Gastrocnemius medialis (tissue), 4 donors: ENCODE results near the gene PLPP7. TPM values are rescaled to one million over a fixed set of nuclear protein-coding genes. Genes with fewer than 3 reads are reported as not detected.

Experiments used
- ATAC-seq, 2 donors: fragments of 150-250 bp; one replicate each; pipeline ENCODE4 v1.9.1; 2016
- DNase-seq, 2 donors: peaks; one replicate each; pipeline ENCODE4 v3.0.0-alpha.2; 2019
- H3K27ac ChIP-seq, 4 donors: fragments of 200-600 bp; sonication (generic); 1 replicate in 1 of 4; 2 replicates in 3 of 4; pipeline ENCODE4 v1.5.1; 2016 to 2018; ENCODE audit warnings: mild to moderate bottlenecking in 2 of 4, moderate library complexity in 1 of 4
- H3K27me3 ChIP-seq, 3 donors: fragments of 200-600 bp; sonication (generic) in 2 of 3; 1 replicate in 1 of 3; 2 replicates in 2 of 3; pipeline versions ENCODE4 v1.5.1 to v1.6.0; 2016 to 2019; ENCODE audit warnings: mild to moderate bottlenecking in 1 of 3, moderate library complexity in 1 of 3
- H3K36me3 ChIP-seq, 2 donors: fragments of 200-600 bp; sonication (generic) in 1 of 2; one replicate each; pipeline ENCODE4 v1.5.1; 2017 to 2018
- H3K4me1 ChIP-seq, 2 donors: fragments of 200-600 bp; sonication (generic) in 1 of 2; one replicate each; pipeline ENCODE4 v1.5.1; 2016 to 2017; ENCODE audit warnings: mild to moderate bottlenecking in 2 of 2
- H3K4me3 ChIP-seq, 4 donors: fragments of 200-600 bp; sonication (generic) in 3 of 4; 1 replicate in 1 of 4; 2 replicates in 3 of 4; pipeline ENCODE4 v1.5.1; 2016 to 2019; ENCODE audit warnings: mild to moderate bottlenecking in 2 of 4
- H3K9me3 ChIP-seq, 3 donors: fragments of 200-600 bp; sonication (generic) in 2 of 3; 1 replicate in 1 of 3; 2 replicates in 2 of 3; pipeline ENCODE4 v1.5.1; 2016 to 2019
- CTCF ChIP-seq, 5 experiments: fragments of 450-650 bp in 3 of 5; fragments of 200-600 bp in 2 of 5; sonication (generic) in 2 of 5; IDR thresholded peaks in 4 of 5; conservative IDR thresholded peaks in 1 of 5; 1 replicate in 4 of 5; 2 replicates in 1 of 5; pipeline ENCODE4 v1.5.1; 2016 to 2019; ENCODE audit warnings: antibody characterized with exemption in 5 of 5, mild to moderate bottlenecking in 3 of 5, moderate library complexity in 3 of 5
- POLR2A ChIP-seq, 2 donors: fragments of 450-650 bp; IDR thresholded peaks; one replicate each; pipeline ENCODE4 v1.6.1; 2017; ENCODE audit warnings: antibody characterized with exemption in 2 of 2, mild to moderate bottlenecking in 2 of 2, moderate library complexity in 2 of 2
- in situ Hi-C, 4 donors: fragments of 200-750 bp; cut with MboI; loops; one replicate each; pipeline versions ENCODE4 v1.15.0 to v1.8.0; 2017; ENCODE audit warnings: low sequenced_read_pairs in 4 of 4
- intact Hi-C: fragments of 100-400 bp; cut with DNase I; formaldehyde crosslinking; loops from one replicate; pipeline ENCODE4 v1.15.1; 2023; ENCODE audit warnings: low total_unique reads
- total RNA-seq, 4 donors: library from RNA; depleted of rRNA; stranded (reverse); fragments of >200 nt; gene quantifications; one replicate each; pipeline versions ENCODE4 v1.1.0 to v1.2.3, GENCODE V29; 2016

PLPP7 gene
- total RNA-seq, 4 donors from 2014 or later, result 110 to 395 (median 184) TPM

- H3K9me3 ChIP-seq, result no peaks in the 10 kb centered on the region
- ATAC-seq (peak; percentile 79 to 85), DNase-seq (peak; percentile 83 to 86)
- in situ Hi-C loops, result no loop called here
- no peaks in the 10 kb centered on the region for H3K36me3 ChIP-seq
- H3K27ac ChIP-seq, result peak overlapping the region; percentile 85 to 95 (median 90)
- H3K4me3 ChIP-seq, result no peak overlapping the region
- peaks cover 27 to 38% of the 10 kb centered on the region in 2 donors for H3K4me1 ChIP-seq
- no peaks in the 10 kb centered on the region for H3K27me3 ChIP-seq
- intact Hi-C loops, result no loop called here
- TF ChIP-seq CTCF (IDR thresholded peaks at IDR 0.05 in 4 of 5, conservative IDR thresholded peaks at IDR 0.05 in 1 of 5) (no peak), POLR2A (IDR thresholded peaks at IDR 0.05) (peak; percentile 39 to 54)
Observed at GRCh38 chr9:131253891-131254491, 35.5 kb upstream of the PLPP7 start.

- Histone ChIP-seq H3K4me3 (no peak overlapping the region), H3K36me3 (peaks cover 0 to 2% of the 10 kb centered on the region in 2 donors), H3K9me3 (no peaks in the 10 kb centered on the region), H3K4me1 (peaks cover 27 to 38% of the 10 kb centered on the region in 2 donors), H3K27ac (peak overlapping the region; percentile 85 to 95 (median 90)), H3K27me3 (no peaks in the 10 kb centered on the region)
- peak in 1 of 2 donors; percentile 17 for DNase-seq
- no peak for ATAC-seq
- in situ Hi-C loops, result no loop called here
- no peak for TF ChIP-seq POLR2A (IDR thresholded peaks at IDR 0.05)
- no peak for TF ChIP-seq CTCF (IDR thresholded peaks at IDR 0.05 in 4 of 5, conservative IDR thresholded peaks at IDR 0.05 in 1 of 5)
- intact Hi-C loops, result no loop called here
Observed at GRCh38 chr9:131254626-131255025, 34.9 kb upstream of the PLPP7 start.

- H3K27ac ChIP-seq, result peak overlapping the region; percentile 85 to 95 (median 90)
- peaks cover 27 to 38% of the 10 kb centered on the region in 2 donors for H3K4me1 ChIP-seq
- no peaks in the 10 kb centered on the region for H3K9me3 ChIP-seq
- H3K4me3 ChIP-seq, result peak overlapping the region in 2 of 4 donors; percentile 23 to 29
- in situ Hi-C loops, result no loop called here
- TF ChIP-seq POLR2A (IDR thresholded peaks at IDR 0.05) (no peak), CTCF (IDR thresholded peaks at IDR 0.05 in 4 of 5, conservative IDR thresholded peaks at IDR 0.05 in 1 of 5) (no peak)
- H3K27me3 ChIP-seq, result no peaks in the 10 kb centered on the region
- ATAC-seq (peak; percentile 64 to 68), DNase-seq (peak; percentile 65 to 67)
- intact Hi-C loops, result no loop called here
- H3K36me3 ChIP-seq, result peaks cover 0 to 14% of the 10 kb centered on the region in 2 donors
Observed at GRCh38 chr9:131255676-131256197, 33.8 kb upstream of the PLPP7 start.

- peaks cover 0 to 19% of the 10 kb centered on the region in 2 donors for H3K36me3 ChIP-seq
- TF ChIP-seq POLR2A (IDR thresholded peaks at IDR 0.05) (no peak), CTCF (IDR thresholded peaks at IDR 0.05 in 4 of 5, conservative IDR thresholded peaks at IDR 0.05 in 1 of 5) (no peak)
- peak overlapping the region; percentile 18 to 95 (median 90) for H3K27ac ChIP-seq
- DNase-seq (no peak), ATAC-seq (no peak)
- no peaks in the 10 kb centered on the region for H3K27me3 ChIP-seq
- no peak overlapping the region for H3K4me3 ChIP-seq
- in situ Hi-C loops (no loop called here), intact Hi-C loops (no loop called here)
- peaks cover 27 to 38% of the 10 kb centered on the region in 2 donors for H3K4me1 ChIP-seq
- H3K9me3 ChIP-seq, result no peaks in the 10 kb centered on the region
Observed at GRCh38 chr9:131257266-131258025, 32.1 kb upstream of the PLPP7 start.
